Activated CD8-positive, alpha-beta memory T cell treated with anti-CD3 and anti-CD28 coated beads, Interleukin-2, amount 50 U/mL, for 24 hours (primary cell): ENCODE results near the gene EPHA8.

Source experiments
- DNase-seq: peaks from one replicate; pipeline ENCODE4 v3.0.0-alpha.2; 2020; ENCODE audit errors: extremely low read depth

Gene EPHA8

GRCh38 chr1:22562584-22563583 lies at the start of gene EPHA8:
EPHA8 (plus strand) TSS chr1:22563489; CDS start chr1:22563636, 147 bp downstream.
- DNase-seq: no peak

GRCh38 chr1:22516906-22517571 lies 46.2 kb upstream of the EPHA8 start:
- no peak for DNase-seq

- no peak for DNase-seq
Measured at GRCh38 chr1:22517956-22518355, 45.3 kb upstream of the EPHA8 start.

- no peak for DNase-seq
Measured at GRCh38 chr1:22518379-22518778, 44.9 kb upstream of the EPHA8 start.

GRCh38 chr1:22520871-22521270 lies 42.4 kb upstream of the EPHA8 start:
- DNase-seq: no peak

GRCh38 chr1:22521692-22522091 lies 41.6 kb upstream of the EPHA8 start:
- DNase-seq: no peak

- no peak for DNase-seq
Measured at GRCh38 chr1:22522221-22522743, 41.0 kb upstream of the EPHA8 start.

GRCh38 chr1:22524481-22524880 lies 38.8 kb upstream of the EPHA8 start:
- DNase-seq: no peak

- no peak for DNase-seq
Measured at GRCh38 chr1:22525211-22525610, 38.1 kb upstream of the EPHA8 start.

GRCh38 chr1:22525646-22526045 lies 37.6 kb upstream of the EPHA8 start:
- no peak for DNase-seq

- no peak for DNase-seq
Measured at GRCh38 chr1:22526098-22526497, 37.2 kb upstream of the EPHA8 start.

GRCh38 chr1:22526677-22527076 lies 36.6 kb upstream of the EPHA8 start:
- no peak for DNase-seq

GRCh38 chr1:22527122-22527521 lies 36.2 kb upstream of the EPHA8 start:
- DNase-seq: no peak

GRCh38 chr1:22527555-22528296 lies 35.6 kb upstream of the EPHA8 start:
- DNase-seq: no peak

- DNase-seq: no peak
Measured at GRCh38 chr1:22528451-22528850, 34.8 kb upstream of the EPHA8 start.

- DNase-seq: no peak
Measured at GRCh38 chr1:22529901-22530621, 33.2 kb upstream of the EPHA8 start.

GRCh38 chr1:22530715-22531114 lies 32.6 kb upstream of the EPHA8 start:
- no peak for DNase-seq

GRCh38 chr1:22531251-22531650 lies 32.0 kb upstream of the EPHA8 start:
- DNase-seq: no peak

- no peak for DNase-seq
Measured at GRCh38 chr1:22533244-22533895, 29.9 kb upstream of the EPHA8 start.

- DNase-seq: no peak
Measured at GRCh38 chr1:22534951-22535350, 28.3 kb upstream of the EPHA8 start.

- no peak for DNase-seq
Measured at GRCh38 chr1:22535399-22535798, 27.9 kb upstream of the EPHA8 start.
